Stimulated activated CD8-positive, alpha-beta memory T cell treated with anti-CD3 and anti-CD28 coated beads, Interleukin-4, amount 100 ng/mL, for 4 hours (primary cell): ENCODE results near the gene LRRC61.
A peak's percentile ranks its signal among the peaks of the same experiment; 100 is the strongest.
"Not testable (repeated sequence)": the region's sequence is repeated elsewhere in the genome, so short reads cannot be mapped to it uniquely, and the experiment has no call there.

Experiments used
- DNase-seq, 2 donors: peaks; one replicate each; pipeline ENCODE4 v3.0.0-alpha.2; 2020; ENCODE audit warnings: low read depth in 2 of 2, low spot score in 1 of 2

Gene LRRC61

DNA sequence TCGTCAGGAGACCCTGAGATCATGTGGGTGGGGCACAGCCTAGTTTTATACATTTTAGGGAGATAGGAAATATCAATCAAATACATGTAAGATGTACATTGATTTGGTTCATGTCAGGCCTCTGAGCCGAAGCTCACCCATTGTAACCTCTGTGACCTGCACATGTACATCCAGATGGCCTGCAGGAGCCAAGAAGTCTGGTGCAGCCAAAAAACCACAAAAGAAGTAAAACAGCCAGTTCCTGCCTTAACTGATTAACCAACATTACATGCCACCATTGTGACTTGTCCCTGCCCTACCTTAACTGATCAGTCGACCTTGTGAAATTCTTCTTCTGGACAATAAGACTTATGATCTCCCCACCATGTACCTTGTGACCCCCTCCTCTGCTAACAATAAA lies 16.0 kb upstream of the LRRC61 start:
- DNase-seq, result no peak

DNA sequence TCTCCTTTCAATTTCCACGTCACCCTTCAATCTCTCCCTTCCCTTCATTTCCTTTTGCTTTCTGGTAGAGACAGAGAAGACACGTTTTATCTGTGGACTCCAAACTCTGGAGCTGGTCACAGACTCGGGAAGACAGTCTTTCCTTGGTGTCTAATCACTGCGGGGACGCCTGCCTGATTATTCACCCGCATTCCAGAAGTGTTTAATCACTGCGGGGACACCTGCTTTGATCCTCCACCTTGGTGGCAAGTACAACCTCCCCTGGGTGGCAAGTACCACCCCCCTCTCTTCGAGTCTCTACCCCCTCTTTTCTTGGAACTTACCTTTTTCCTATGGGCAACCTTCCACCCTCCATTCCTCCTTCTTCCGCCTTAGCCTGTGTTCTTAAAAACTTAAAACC lies 15.3 kb upstream of the LRRC61 start:
- DNase-seq, result no peak

DNA sequence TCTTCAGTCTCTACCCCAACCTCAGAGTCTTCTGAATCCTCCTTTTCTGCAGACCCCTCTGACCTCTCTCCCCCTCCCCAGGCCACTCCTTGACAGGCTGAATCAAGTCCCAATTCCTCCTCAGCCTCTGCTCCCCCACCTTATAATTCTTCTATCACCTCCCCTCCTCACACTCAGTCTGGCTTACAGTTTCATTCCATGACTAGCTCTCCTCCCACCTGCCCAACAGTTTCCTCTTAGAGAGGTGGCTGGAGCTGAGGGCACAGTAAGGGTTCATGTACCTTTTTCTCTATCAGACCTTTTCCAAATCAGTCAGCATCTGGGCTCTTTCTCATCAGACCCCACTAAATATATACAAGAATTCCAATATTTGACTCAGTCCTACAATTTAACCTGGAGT lies 14.6 kb upstream of the LRRC61 start:
- no peak for DNase-seq

DNA sequence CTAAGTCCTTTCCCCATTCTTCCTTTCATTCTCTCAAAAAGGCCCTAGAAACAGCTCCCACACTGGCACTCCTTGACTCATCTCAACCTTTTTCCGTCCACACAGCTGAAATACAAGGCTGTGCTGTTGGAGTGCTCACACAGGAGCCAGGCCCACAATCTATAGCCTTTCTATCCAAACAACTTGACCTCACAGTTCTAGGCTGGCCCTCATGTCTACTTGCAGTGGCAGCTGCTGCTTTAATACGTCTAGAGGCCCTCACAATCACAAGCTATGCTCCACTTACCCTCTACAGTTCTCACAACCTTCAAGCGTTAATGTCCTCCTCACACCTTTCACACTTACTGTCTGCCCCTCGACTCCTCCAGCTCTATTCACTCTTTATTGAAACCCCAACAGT lies 12.0 kb upstream of the LRRC61 start:
- no peak for DNase-seq

DNA sequence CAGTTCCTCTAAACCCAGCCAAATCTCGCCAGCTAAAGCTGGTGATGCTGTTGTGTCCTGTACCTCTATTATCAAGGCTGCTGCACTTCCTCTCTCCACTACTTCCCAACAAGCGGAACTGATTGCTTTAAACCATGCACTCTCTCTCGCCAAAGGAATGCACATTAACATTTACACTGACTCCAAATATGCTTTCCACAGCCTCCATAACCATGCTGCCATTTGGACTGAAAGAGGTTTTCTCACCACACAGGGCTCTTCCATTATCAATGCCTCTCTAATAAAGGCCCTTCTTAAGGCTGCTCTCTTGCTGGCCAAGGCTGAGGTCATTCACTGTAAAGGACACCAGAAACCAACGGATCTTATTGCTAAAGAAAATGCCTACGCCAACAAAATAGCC lies 11.4 kb upstream of the LRRC61 start:
- DNase-seq, result no peak

DNA sequence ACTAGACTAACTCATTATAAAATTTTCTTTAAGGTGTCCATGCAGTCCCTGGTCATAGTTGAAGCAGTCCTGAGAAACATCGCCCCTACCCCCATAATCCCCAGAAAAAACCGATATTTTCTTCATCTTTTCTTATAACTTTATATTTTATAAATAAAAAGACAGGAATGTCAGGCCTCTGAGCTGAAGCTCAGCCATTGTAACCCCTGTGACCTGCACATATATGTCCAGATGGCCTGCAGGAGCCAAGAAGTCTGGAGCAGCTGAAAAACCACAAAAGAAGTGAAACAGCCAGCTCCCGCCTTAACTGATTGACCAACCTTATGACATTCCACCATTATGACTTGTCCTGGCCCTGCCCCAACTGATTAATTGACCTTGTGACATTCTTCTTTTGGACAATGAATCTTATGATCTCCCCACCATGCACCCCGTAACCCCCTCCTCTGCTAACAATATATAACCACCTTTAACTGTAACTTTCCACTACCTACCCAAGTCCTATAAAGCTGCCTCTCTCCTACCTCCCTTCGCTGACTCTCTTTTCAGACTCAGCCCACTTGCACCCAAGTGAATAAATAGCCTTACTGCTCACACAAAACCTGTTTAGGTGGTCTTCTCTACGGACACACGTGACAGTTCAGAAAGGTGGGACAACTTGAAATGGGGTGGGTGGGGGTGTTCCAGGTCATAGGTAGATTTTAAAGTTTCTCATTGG lies 10.3 kb upstream of the LRRC61 start:
- DNase-seq, result not testable (repeated sequence)

DNA sequence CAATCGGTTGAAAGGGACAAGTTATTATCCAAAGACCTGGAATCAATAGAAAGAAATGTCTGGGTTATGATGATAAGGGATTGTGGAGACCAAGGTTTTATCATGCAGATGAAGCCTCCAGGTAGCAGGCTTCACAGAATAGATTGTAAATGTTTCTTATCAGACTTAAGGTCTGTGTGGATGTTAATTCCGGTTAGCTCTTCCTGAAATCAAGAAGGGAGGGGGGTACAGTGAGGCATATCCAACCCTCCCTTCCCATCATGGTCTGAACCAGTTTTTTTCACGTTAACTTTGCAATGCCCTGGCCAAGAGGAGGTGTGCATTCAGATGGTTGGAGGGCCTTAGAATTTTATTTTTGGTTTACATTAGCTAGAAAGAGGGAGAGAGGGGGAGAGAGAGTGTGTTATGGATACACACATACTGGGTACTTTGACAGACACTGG lies 9.8 kb upstream of the LRRC61 start:
- DNase-seq, result no peak

DNA sequence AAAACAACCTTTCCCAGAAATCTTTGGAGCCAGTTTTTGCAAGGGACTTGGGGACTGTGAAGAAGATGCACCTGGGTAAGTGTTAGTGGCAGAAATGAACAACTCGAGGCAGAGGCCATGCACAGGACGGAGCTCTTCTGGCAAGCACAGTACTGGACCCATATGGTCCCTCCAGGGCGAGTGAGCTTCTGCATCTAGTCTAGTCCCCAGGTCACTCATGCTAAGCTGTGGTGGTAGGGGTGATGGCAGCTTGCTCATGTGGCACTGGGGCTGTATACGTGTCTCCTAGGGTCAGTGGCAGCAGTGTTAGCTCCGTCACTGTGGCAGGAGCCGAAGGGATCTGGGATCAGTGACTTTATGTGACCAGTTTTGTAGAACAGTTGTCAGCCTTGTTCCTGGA lies 9.3 kb upstream of the LRRC61 start:
- DNase-seq, result no peak

DNA sequence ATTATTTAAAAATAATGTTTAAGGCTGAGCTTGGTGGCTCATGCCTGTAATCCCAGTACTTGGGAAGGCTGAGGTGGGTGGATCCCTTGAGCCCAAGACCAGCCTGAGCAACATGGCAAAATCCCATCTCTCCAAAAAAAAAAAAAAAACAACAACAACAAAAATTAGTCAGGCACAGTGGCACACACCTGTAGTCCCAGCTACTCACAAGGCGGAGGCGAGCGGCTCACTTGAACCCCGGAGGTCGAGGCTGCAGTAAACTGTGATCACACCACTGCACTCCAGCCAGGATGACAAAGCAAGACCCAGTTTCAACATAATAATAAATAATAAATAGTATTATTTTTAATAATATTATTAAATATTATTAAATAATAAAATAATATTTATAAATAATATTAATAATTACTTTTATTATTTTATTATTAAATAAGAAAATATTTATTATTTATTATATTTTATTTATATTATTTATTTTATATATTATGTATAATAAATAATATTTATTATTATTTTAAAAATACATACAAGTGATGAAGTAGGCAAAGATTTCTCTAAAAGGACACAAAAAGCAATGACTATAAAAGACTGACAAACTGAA lies 8.4 kb upstream of the LRRC61 start:
- DNase-seq, result no peak

DNA sequence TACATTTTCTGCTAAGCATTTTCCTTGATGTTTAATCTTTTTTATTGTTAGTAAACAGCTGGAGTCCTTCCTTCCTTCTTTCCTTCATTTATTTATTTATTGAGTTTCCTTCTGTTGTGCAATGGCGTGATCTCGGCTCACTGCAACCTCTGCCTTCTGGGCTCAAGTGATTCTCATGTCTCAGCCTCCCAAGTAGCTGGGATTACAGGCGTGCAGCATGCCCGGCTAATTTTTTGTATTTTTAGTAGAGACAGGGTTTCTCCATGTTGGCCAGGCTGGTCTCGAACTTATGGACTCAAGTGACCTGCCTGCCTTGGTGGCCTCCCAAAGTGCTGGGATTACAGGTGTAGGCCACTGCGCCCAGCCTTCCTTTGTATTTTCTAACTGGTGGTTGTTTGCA lies 6.2 kb upstream of the LRRC61 start:
- not testable (repeated sequence) for DNase-seq

DNA sequence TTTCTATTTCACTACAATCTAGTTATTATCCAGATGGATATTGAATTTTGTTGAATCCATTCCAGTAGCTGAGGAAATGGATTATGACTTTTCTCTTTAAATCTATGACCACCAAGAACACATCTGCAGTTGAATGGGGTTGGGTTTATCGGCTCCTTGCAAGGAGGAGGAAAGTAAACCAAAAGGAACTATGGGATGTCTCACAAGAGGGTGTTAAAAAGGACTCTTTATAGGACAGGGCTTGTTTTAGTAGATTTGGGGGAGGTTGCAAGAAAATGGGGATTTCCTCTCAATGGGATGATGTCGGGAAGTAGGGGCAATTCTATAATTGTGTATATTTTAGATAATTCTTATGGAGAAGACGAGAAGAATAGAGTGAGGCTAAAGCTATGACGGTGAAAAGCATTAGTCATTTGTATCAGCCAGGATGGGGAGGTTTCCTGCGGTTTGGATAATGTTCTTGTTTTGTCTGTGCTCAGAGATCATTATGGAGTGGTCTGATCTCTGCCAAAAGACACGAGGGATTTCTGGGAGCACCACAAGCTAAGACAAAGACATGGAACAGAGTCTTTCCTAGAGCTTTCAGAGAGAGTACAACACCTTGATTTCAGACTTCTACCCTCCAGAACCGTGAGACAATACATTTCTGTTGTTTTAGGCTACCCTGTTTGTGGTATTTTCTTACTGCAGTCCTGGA lies 5.3 kb upstream of the LRRC61 start:
- DNase-seq, result no peak

DNA sequence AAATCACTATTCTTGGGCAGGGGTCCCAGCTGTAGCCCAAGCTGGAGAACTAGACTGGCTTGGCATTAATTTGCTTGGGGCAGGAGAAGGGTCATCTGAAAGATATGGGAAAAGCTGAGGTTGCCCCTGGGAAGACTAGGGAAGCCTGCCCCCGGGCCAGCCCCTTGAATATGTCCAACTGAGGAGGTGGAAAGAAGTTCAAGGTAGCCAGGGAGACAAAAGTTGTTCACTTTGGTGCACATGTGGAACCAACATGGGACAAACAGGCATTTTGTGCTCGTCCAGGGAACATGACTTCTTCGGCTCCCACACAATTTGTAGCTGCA lies 1.4 kb upstream of the LRRC61 start:
- no peak for DNase-seq

DNA sequence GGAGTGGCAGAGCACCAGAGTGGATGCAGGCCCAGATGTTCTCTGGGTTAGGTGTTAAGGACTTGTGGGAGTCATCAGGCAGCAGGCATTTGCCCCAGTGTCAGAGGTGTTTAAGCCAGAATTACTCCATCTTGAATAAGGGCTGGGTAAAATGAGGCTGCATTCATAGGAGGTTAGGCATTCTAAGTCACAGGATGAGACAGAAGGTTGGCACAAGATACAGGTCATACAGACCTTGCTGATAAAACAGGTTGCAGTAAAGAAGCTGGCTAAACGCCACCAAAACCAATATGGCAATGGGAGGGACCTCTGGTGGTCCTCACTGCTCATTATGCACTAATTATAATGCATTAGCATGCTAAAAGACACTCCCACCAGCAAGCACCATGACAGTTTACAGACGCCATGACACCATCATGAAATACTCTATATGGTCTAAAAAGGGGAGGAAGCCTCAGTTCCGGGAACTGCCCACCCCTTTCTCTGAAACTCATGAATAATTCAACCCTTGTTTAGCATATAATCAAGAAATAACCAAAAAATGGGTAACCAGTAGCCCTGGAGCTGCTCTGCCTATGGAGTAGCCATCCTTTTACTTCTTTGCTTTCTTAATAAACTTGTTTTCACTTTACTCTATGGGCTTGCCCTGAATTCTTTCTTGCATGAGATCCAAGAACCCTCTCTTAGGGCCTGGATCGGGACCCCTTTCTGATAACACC lies 882 bp upstream of the LRRC61 start:
- peak; percentile 29 to 35 for DNase-seq

DNA sequence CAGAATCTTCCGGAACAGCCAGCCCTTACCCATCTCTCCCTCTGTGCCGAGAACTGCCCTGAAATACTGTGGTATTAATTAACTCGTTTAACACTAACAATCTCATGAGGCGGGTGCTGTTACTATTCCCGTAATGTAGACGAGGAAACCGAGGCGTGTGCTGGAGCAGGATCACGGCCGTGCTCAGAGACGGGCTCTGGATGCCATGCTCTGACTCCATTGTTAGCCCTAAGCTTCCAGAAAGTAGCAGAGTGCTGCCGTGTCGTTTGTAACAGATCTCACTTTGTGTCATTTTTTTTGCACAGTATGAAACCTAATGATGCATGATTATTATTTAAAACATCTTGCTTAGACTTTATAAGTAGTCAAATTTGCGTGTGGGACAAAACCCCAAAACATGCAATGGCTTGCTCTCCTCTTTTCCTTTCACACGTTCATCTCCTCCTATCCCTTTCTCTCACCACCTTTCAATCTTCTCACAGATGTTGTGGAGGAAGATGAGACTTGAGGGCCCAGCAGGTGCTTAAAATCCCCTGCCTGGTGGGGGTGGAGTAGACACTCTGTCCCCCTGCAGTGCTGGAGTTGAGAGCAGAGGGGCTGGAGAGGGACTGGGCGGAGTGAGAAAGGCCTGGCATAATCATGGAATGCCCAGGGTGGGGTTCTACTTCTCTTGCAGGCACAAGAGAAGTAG lies 672 bp downstream of the LRRC61 start:
- DNase-seq, result no peak

DNA sequence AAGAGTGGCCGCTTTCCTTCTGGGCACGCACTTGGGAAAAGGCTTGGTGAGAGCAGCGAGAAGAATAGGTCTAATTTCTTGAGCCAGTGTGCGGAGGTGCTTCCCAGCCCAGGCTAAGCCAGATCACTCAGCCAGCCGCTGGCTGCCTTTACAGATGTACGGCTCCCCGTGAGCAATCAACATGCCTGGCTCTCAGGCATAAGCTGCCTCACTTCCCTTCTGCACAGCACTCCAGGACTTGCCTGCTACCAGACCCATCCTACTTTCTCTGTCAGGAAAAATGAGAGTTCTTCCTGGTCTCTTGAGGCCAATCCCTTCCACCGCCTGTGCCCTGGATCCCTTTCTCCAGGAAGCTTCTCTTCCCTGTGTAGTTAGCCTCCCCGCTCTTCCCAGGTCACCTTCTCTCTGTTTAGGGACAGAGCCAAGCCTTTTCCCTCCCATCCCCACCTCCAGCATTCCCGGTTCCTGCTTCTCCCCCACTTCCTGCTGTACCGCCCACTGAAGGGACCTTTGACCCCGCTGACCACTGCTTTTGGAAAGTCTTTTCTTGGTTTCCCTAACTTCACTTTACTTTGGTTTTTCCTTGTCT lies 1.3 kb downstream of the LRRC61 start:
- no peak for DNase-seq

DNA sequence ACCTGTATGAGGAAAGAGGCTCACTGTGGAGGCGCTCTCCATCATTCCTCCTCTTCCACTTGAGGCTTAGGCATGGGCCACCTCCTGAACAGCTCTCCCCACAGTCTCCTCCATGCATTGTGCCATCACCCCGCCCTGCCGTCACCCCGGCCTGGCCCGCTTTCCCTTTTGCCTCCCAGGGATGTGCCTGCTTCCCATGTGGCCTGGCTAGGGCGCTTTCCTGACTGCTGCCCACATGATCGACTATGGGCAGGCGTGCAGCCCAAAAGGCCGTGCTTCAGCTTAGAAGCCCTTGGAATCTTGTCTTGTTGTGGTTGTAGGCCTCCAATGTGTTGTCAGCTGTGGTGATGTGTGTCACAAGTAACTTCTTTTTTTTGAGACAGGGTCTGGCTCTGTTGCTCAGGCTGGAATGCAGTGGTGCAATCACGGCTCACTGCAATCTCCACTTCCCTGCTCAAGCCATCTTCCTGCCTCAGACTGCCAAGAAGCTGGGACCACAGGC lies 2.0 kb downstream of the LRRC61 start:
- no peak for DNase-seq

DNA sequence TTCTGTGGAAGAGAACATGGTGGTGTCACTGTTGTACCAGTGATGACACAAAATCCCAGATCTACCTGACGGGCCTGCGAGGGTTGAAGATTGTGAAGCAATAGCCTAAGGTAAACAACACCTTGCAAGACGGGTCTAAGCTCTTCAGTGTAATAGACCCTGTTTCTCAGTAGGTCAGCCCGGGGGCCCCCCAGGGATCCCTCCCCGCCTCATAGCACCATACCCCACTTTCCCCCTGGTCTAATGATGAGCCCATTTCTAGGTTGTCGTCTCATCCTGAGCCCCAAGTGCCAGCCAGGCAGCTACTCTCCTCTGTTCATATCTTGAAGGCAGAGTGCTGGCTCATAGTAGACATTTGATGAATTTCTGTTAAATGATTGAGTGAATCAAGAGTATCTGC lies 2.7 kb downstream of the LRRC61 start:
- no peak for DNase-seq

DNA sequence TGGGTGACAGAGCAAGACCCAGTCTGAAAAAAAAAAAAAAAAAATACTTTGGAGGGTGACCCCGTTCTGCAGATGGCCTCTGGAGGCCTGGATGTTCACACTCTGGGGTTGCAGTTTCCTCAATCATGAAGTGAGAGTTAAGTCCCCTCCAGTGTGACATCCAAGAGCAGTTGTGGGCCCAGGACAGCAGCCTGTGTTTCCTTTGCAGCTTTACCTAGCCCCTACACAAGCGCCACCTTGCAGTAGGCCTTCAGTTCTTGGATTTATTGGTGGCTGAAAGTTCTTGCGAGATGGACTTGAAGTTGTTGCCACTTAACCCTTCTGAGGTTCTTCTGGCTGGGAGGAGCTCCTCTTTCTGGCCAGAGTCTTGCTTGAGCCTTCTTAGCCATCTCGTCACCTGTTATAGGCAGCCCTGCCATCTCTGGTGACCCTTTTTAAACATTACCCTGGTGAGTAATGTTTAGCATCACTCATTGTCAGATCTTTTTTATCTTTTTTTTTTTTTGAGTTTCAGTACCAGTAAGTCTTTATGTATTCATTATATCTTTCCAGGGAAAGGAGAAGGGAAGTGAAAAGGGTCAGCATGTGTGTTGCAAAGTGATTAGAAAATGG lies 3.6 kb downstream of the LRRC61 start:
- no peak for DNase-seq

DNA sequence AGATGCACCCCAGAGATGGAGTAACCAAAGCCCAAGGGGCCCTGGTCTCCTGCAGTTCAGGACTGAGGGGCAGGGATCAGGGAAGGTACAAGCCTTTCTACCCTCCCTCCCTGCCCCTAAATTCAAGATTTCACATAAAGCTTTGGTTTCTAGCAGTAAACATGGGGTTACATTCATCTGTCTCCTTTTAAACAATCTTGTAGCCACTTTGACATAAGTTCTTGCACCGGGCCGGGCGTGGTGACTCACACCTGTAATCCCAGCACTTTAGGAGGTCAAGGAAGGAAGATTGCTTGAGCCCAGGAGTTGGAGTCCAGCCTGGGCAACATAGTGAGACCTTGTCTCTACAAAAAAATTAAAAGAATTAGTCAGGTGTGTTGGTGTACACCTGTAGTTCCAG lies 4.2 kb downstream of the LRRC61 start:
- DNase-seq, result no peak

DNA sequence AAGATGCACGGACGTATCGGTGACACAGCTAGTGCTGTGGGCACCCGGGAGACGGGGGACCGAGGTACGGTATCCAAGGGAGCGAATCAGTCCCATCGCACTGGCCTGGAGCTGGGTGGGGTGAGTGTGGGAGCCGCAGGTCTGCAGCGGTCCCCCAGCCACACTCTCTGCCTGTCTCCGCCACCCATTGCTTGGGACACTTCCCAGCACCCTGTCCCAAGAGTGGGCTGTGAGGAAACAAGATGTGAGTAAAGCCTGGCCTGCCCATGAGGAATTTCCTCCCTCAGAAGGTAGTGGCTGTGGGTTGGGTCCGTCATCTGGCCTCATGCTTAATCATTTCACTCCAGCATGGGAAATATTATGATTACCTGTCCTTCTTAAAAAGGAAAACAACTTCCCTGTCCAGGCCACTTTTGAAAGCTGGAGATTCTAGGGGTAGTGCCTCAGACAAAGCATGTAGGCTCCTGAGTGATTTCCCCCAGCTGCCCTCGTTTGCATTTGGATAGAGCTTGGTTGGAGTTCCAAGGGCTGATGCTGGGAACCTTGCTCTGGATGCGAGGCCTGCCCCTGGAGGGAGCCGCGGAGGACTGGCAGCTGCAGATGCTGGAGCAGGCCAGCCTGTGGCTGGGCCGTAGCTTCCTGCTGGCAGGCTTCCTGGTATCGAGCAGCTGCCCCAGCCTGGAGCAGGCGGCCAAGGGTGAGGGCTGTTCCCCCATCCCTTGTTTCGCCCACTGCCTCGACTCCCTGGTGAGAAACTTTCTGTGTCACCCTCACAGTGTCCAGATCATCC lies 6.4 kb downstream of the LRRC61 start:
- no peak for DNase-seq
